Stomach (tissue), 9 donors: ENCODE data around the gene NQO2. TPM values are rescaled to one million over a fixed set of nuclear protein-coding genes. Genes with fewer than 3 reads are reported as not detected.

Source experiments
- DNase-seq, 2 donors: peaks; one replicate each; pipeline versions ENCODE4 v3.0.0 to v3.0.0-alpha.2; 2013 to 2019
- H3K27ac ChIP-seq, 5 donors: fragments of 200-600 bp in 4 of 5; sonication (generic) in 4 of 5; one replicate each; pipeline ENCODE4 v1.5.1; 2013 to 2019; ENCODE audit warnings: mild to moderate bottlenecking in 1 of 5, moderate library complexity in 1 of 5
- H3K27me3 ChIP-seq, 3 donors: fragments of 200-600 bp; sonication (generic); one replicate each; pipeline ENCODE4 v1.5.1; 2017 to 2019; ENCODE audit warnings: mixed run types in 1 of 3
- H3K36me3 ChIP-seq, 4 donors: fragments of 200-600 bp; sonication (generic); 1 replicate in 3 of 4; 2 replicates in 1 of 4; pipeline ENCODE4 v1.5.1; 2016 to 2019
- H3K4me1 ChIP-seq, 4 donors: fragments of 200-600 bp; sonication (generic); one replicate each; pipeline ENCODE4 v1.5.1; 2016 to 2019
- H3K4me3 ChIP-seq, 4 donors: fragments of 200-600 bp; sonication (generic) in 3 of 4; one replicate each; pipeline ENCODE4 v1.5.1; 2016 to 2019; ENCODE audit warnings: mild to moderate bottlenecking in 1 of 4
- H3K9me3 ChIP-seq, 4 donors: fragments of 200-600 bp; sonication (generic); one replicate each; pipeline ENCODE4 v1.5.1; 2016 to 2019
- EP300 ChIP-seq: sonication (generic); formaldehyde crosslinking; IDR thresholded peaks from one replicate; pipeline ENCODE4 v1.6.1; 2017; ENCODE audit warnings: antibody characterized with exemption
- POLR2A ChIP-seq, 4 donors: fragments of 450-650 bp; IDR thresholded peaks; one replicate each; pipeline ENCODE4 v1.6.1; 2016; ENCODE audit warnings: antibody characterized with exemption in 4 of 4, control low read depth in 2 of 4, mild to moderate bottlenecking in 1 of 4, moderate library complexity in 1 of 4
- POLR2AphosphoS5 ChIP-seq, 3 donors: sonication (generic); formaldehyde crosslinking; IDR thresholded peaks; one replicate each; pipeline ENCODE4 v1.6.1; 2016; ENCODE audit warnings: antibody characterized with exemption in 3 of 3
- WGBS, 5 donors: extraction: QIAGEN DNeasy Blood & Tissue Kit in 3 of 5; methylation state at CpG; one replicate each; pipeline versions ENCODE4 v1.1.5 to v1.1.7; 2013 to 2018; 5-methylcytosine and 5-hydroxymethylcytosine counted together
- intact Hi-C: fragments of 100-400 bp; cut with DNase I; formaldehyde crosslinking; loops from one replicate; pipeline ENCODE4 v1.15.1; 2023; ENCODE audit warnings: low total_unique reads
- polyA plus RNA-seq, 3 donors: library from polyadenylated mRNA; stranded (reverse); fragments of 200-250 nt; gene quantifications; one replicate each; pipeline ENCODE4 v1.2.3, GENCODE V29; 2013
- total RNA-seq, 5 donors: library from RNA; depleted of rRNA; stranded (reverse); fragments of >200 nt; gene quantifications; one replicate each; pipeline versions ENCODE4 v1.1.0 to v1.2.3, GENCODE V29; 2014 to 2016
- TF ChIP-seq, protein P1 (sequence below), 7 experiments: fragments of 450-650 bp in 4 of 7; fragments of 200-600 bp in 3 of 7; sonication (generic) in 3 of 7; IDR thresholded peaks; one replicate each; pipeline ENCODE4 v1.5.1; 2016 to 2019; ENCODE audit warnings: antibody characterized with exemption in 7 of 7, control low read depth in 2 of 7, mild to moderate bottlenecking in 1 of 7
- donor health status: healthy with polysubstance abuse.
- donor health status: Bipolar disorder and iron deficiency.
- donor health status: healthy.

NQO2 gene
- total and polyA plus RNA-seq, 8 donors: 0.87 to 43.1 (median 28.3) TPM; not detected in 1

DNA sequence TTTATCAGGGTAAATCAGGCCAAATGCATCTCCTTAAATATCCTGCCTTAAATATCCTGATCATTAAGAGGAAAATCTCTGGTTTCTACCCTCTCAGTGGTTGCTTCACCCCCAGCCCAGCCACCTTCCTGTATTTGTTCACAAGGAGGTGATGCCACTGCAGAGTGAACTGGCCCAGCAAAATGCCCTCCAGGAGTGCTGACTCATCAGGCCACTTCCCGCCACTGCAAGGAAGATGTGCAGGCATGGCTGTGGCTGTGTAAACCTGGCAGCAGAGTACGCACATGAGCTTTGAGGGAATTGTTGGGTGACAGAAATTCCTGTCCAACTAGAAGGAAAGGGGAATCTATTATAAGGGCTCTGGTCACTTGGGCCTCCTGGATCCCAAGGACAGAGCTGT is 13.8 kb downstream of the NQO2 start:
- Histone ChIP-seq H3K27ac (peak overlapping the region in 1 of 5 donors; percentile 50), H3K27me3 (no peaks in the 10 kb centered on the region), H3K4me3 (no peak overlapping the region), H3K9me3 (peaks cover 0 to 22% (median 12%) of the 10 kb centered on the region in 4 donors), H3K36me3 (peaks cover 33 to 98% (median 93%) of the 10 kb centered on the region in 4 donors), H3K4me1 (no peaks in the 10 kb centered on the region)
- TF ChIP-seq, protein P1, sequence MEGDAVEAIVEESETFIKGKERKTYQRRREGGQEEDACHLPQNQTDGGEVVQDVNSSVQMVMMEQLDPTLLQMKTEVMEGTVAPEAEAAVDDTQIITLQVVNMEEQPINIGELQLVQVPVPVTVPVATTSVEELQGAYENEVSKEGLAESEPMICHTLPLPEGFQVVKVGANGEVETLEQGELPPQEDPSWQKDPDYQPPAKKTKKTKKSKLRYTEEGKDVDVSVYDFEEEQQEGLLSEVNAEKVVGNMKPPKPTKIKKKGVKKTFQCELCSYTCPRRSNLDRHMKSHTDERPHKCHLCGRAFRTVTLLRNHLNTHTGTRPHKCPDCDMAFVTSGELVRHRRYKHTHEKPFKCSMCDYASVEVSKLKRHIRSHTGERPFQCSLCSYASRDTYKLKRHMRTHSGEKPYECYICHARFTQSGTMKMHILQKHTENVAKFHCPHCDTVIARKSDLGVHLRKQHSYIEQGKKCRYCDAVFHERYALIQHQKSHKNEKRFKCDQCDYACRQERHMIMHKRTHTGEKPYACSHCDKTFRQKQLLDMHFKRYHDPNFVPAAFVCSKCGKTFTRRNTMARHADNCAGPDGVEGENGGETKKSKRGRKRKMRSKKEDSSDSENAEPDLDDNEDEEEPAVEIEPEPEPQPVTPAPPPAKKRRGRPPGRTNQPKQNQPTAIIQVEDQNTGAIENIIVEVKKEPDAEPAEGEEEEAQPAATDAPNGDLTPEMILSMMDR (IDR thresholded peaks at IDR 0.05): no peak
- TF ChIP-seq POLR2AphosphoS5 (IDR thresholded peaks at IDR 0.05) (no peak), POLR2A (IDR thresholded peaks at IDR 0.05) (no peak), EP300 (no peak)
- intact Hi-C loops: no loop called here
- 64 to 85% (median 75%) methylated on average over 2 of the region's 2 CpGs for WGBS, 5 donors
- peak in 1 of 2 donors; percentile 38 for DNase-seq

DNA sequence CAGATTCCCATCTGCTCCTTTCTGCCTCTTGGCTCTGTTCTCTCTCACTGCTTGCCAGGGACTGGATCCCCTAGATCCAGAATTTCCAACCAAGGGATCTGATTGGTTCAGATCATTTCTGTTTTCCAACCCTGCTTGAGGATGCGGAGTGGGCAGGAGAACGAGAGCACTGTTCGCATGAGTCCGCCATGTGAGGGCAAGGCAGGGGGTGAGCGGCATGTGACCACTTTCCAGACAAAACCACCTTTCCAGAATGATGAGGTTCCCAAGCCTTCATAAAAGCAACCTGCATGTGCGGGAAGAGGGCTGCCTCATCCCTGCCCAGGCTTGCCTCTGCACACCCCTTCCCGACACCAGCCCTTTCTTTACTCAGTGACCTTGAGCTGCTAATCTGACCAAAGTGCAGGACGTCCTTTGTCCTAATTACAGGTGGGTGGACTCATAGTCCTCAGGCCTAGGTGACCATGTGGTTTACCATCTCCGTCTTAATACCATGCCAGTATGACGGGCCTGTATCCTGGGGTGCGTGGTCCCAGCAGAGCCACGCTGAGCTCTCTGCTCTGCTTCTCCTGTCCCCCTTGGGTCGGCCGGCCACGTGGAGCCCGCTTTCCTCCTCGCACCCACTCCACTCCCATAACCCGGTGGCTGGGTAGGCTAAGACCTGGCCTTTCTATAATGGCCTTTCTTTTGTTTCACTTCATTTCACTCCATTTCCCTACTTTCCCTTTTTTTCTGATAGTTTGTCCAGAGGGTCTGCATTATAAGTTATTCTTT is 14.4 kb downstream of the NQO2 start:
- intact Hi-C loops: no loop called here
- 87 to 92% (median 91%) methylated on average over 18 of the region's 18 CpGs for WGBS, 5 donors
- DNase-seq: no peak
- H3K27me3 ChIP-seq: no peaks in the 10 kb centered on the region
- no peak for TF ChIP-seq POLR2AphosphoS5 (IDR thresholded peaks at IDR 0.05)
- TF ChIP-seq, protein P1 (IDR thresholded peaks at IDR 0.05): no peak
- no peak for TF ChIP-seq EP300
- TF ChIP-seq POLR2A (IDR thresholded peaks at IDR 0.05): no peak
- H3K4me3 ChIP-seq: no peak overlapping the region
- H3K27ac ChIP-seq: no peak overlapping the region
- peaks cover 0 to 2% (median 0%) of the 10 kb centered on the region in 4 donors for H3K4me1 ChIP-seq
- H3K36me3 ChIP-seq: peaks cover 33 to 94% (median 88%) of the 10 kb centered on the region in 4 donors
- peaks cover 0 to 22% (median 12%) of the 10 kb centered on the region in 4 donors for H3K9me3 ChIP-seq

DNA sequence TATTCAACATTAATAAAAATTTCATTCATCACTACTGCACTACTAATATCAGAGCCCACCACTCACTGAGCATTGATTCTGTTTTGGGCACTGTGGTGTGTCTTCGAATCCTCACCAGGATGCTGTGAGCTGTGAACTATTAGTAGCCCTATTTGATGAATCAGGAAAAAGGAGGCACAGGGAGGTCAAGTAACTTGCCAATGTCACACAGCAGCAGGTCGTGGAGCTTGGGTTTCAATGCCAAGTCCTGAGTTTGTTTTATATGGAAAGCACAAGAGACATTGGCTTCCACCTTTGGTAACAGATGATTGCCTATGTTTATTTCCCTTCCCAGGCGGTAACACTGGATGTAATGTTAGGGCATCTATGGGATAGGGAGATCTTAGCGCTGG is 15.0 kb downstream of the NQO2 start:
- no peak overlapping the region for H3K4me3 ChIP-seq
- TF ChIP-seq EP300: no peak
- no peak for TF ChIP-seq POLR2A (IDR thresholded peaks at IDR 0.05)
- TF ChIP-seq, protein P1 (IDR thresholded peaks at IDR 0.05): no peak
- no peak for TF ChIP-seq POLR2AphosphoS5 (IDR thresholded peaks at IDR 0.05)
- intact Hi-C loops: no loop called here
- no peaks in the 10 kb centered on the region for H3K27me3 ChIP-seq
- peaks cover 0 to 8% (median 0%) of the 10 kb centered on the region in 4 donors for H3K4me1 ChIP-seq
- no peak overlapping the region for H3K27ac ChIP-seq
- H3K9me3 ChIP-seq: peaks cover 0 to 22% (median 12%) of the 10 kb centered on the region in 4 donors
- DNase-seq: no peak
- WGBS, 5 donors: 86 to 97% (median 90%) methylated on average over 4 of the region's 4 CpGs
- peaks cover 33 to 94% (median 87%) of the 10 kb centered on the region in 4 donors for H3K36me3 ChIP-seq

DNA sequence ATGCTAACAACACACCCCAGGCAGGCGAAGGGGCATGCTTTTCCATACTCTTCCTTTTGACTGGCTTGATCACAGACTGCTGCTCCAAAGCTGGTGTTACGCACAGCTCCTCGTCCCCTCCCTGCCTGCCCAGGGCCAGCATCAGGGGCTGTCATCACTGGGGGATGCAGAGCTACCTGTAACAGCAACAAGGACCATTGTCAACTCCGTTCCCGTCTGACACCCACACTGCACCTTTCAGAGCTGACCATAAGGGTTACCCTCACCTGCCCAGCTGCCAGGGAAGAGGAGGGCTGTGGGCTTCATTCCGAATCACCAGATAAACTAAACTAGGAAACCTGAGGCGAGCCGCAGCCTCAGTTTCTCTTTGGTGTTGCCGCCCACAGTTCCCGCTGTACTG is 15.4 kb downstream of the NQO2 start:
- no peaks in the 10 kb centered on the region for H3K27me3 ChIP-seq
- H3K36me3 ChIP-seq: peaks cover 30 to 94% (median 87%) of the 10 kb centered on the region in 4 donors
- H3K4me3 ChIP-seq: no peak overlapping the region
- no peak overlapping the region for H3K27ac ChIP-seq
- 88 to 97% (median 93%) methylated on average over 10 of the region's 10 CpGs for WGBS, 5 donors
- no peak for DNase-seq
- H3K4me1 ChIP-seq: peaks cover 0 to 11% (median 0%) of the 10 kb centered on the region in 4 donors
- H3K9me3 ChIP-seq: peaks cover 0 to 22% (median 12%) of the 10 kb centered on the region in 4 donors
- intact Hi-C loops: no loop called here
- TF ChIP-seq EP300: no peak
- TF ChIP-seq POLR2AphosphoS5 (IDR thresholded peaks at IDR 0.05): no peak
- TF ChIP-seq, protein P1 (IDR thresholded peaks at IDR 0.05): no peak
- TF ChIP-seq POLR2A (IDR thresholded peaks at IDR 0.05): no peak
